MM.1S (cell line): Measurements from ENCODE around the gene GOLIM4.

ENCODE experiments used
- DNase-seq: peaks from one replicate; pipeline ENCODE4 v3.0.0-alpha.2; 2015
- H2AFZ ChIP-seq: fragments of 300-600 bp; sonication (generic); 2 replicates; pipeline ENCODE4 v1.6.0; 2016; ENCODE audit warnings: antibody characterized with exemption, low read length
- H3F3A ChIP-seq: fragments of 300-600 bp; sonication (generic); 2 replicates; pipeline ENCODE4 v1.6.1; 2016; ENCODE audit warnings: mild to moderate bottlenecking, antibody characterized with exemption, low read length, moderate library complexity, mixed read lengths; ENCODE audit not compliant: insufficient read depth
- H3K27ac ChIP-seq: fragments of 300-600 bp; sonication (generic); 2 replicates; pipeline ENCODE4 v1.5.1; 2016; ENCODE audit warnings: mild to moderate bottlenecking, low read length
- H3K27me3 ChIP-seq: fragments of 300-600 bp; sonication (generic); replicated peaks from 2 replicates; pipeline ENCODE4 v1.6.0; 2016; ENCODE audit warnings: low read length; ENCODE audit not compliant: insufficient read depth
- H3K36me3 ChIP-seq: fragments of 300-600 bp; sonication (generic); replicated peaks from 2 replicates; pipeline ENCODE4 v1.6.1; 2016; ENCODE audit warnings: mild to moderate bottlenecking, low read length, mixed read lengths; ENCODE audit not compliant: insufficient read depth
- H3K4me1 ChIP-seq: fragments of 300-600 bp; sonication (generic); 2 replicates; pipeline ENCODE4 v1.6.1; 2016; ENCODE audit warnings: low read length, mixed read lengths
- H3K4me2 ChIP-seq: fragments of 300-600 bp; sonication (generic); 2 replicates; pipeline ENCODE4 v1.6.0; 2016; ENCODE audit warnings: low read depth, low read length
- H3K4me3 ChIP-seq: fragments of 300-600 bp; sonication (generic); 2 replicates; pipeline ENCODE4 v1.5.1; 2016; ENCODE audit warnings: low read length, mixed read lengths
- H3K79me2 ChIP-seq: fragments of 300-600 bp; sonication (generic); 2 replicates; pipeline ENCODE4 v1.6.1; 2016; ENCODE audit warnings: mixed run types, low read length, mixed read lengths
- H3K9ac ChIP-seq: fragments of 300-600 bp; sonication (generic); 2 replicates; pipeline ENCODE4 v1.6.1; 2016; ENCODE audit warnings: low read length, mixed read lengths
- H3K9me2 ChIP-seq: fragments of 300-600 bp; sonication (generic); replicated peaks from 2 replicates; pipeline ENCODE4 v1.6.1; 2016; ENCODE audit warnings: mild to moderate bottlenecking, low read length, mixed read lengths; ENCODE audit not compliant: insufficient read depth
- H3K9me3 ChIP-seq: fragments of 300-600 bp; sonication (generic); replicated peaks from 2 replicates; pipeline ENCODE4 v1.6.1; 2016; ENCODE audit warnings: mild to moderate bottlenecking, low read length, mixed read lengths; ENCODE audit not compliant: insufficient read depth
- H4K20me1 ChIP-seq: fragments of 300-600 bp; sonication (generic); 2 replicates; pipeline ENCODE4 v1.6.1; 2016; ENCODE audit warnings: mild to moderate bottlenecking, low read length, moderate library complexity, mixed read lengths; ENCODE audit not compliant: insufficient read depth
- CTCF ChIP-seq: fragments of 300-600 bp; sonication (generic); IDR thresholded peaks from 2 replicates; pipeline ENCODE4 v1.5.1; 2016; ENCODE audit warnings: antibody characterized with exemption, low read length, mixed read lengths
- EZH2 ChIP-seq: fragments of 300-600 bp; sonication (generic); optimal IDR thresholded peaks from 2 replicates; pipeline ENCODE3; 2017; ENCODE audit warnings: low read depth, mild to moderate bottlenecking, antibody characterized with exemption, low read length, mixed read lengths
- EZH2phosphoT487 ChIP-seq: fragments of 300-600 bp; sonication (generic); IDR thresholded peaks from 2 replicates; pipeline ENCODE4 v1.6.1; 2018; ENCODE audit warnings: antibody characterized with exemption, low read length

GOLIM4 gene

GRCh38 chr3:167998253-167998652 is 97.5 kb downstream of the GOLIM4 start:
- Histone ChIP-seq H4K20me1 (no peaks in the 10 kb centered on the region), H3K4me2 (no peak overlapping the region), H3K9ac (no peak overlapping the region), H3K36me3 (no peaks in the 10 kb centered on the region), H3K4me1 (no peaks in the 10 kb centered on the region), H3K9me3 (no peaks in the 10 kb centered on the region), H3F3A (no peaks in the 10 kb centered on the region), H3K27ac (no peak overlapping the region), H3K9me2 (no peaks in the 10 kb centered on the region), H3K4me3 (no peak overlapping the region), H2AFZ (no peak overlapping the region), H3K79me2 (no peaks in the 10 kb centered on the region), H3K27me3 (no peaks in the 10 kb centered on the region)
- TF ChIP-seq EZH2 (no peak), CTCF (no peak), EZH2phosphoT487 (no peak)
- no peak for DNase-seq

- no peak overlapping the region for H3K4me3 ChIP-seq
- no peak for DNase-seq
- no peak for TF ChIP-seq EZH2
- no peak for TF ChIP-seq CTCF
- TF ChIP-seq EZH2phosphoT487: no peak
- no peak overlapping the region for H2AFZ ChIP-seq
- H3K27ac ChIP-seq: no peak overlapping the region
- H3K36me3 ChIP-seq: no peaks in the 10 kb centered on the region
- H3K27me3 ChIP-seq: no peaks in the 10 kb centered on the region
- H3K9me2 ChIP-seq: no peaks in the 10 kb centered on the region
- H3K4me2 ChIP-seq: no peak overlapping the region
- no peak overlapping the region for H3K9ac ChIP-seq
- no peaks in the 10 kb centered on the region for H3F3A ChIP-seq
- no peaks in the 10 kb centered on the region for H3K79me2 ChIP-seq
- H3K9me3 ChIP-seq: no peaks in the 10 kb centered on the region
- no peaks in the 10 kb centered on the region for H3K4me1 ChIP-seq
- H4K20me1 ChIP-seq: no peaks in the 10 kb centered on the region
These were observed 99.2 kb downstream of the GOLIM4 start for GRCh38 chr3:167996514-167996913.

- DNase-seq: no peak
- no peak overlapping the region for H3K4me3 ChIP-seq
- no peak overlapping the region for H2AFZ ChIP-seq
- H3F3A ChIP-seq: no peaks in the 10 kb centered on the region
- H3K4me2 ChIP-seq: no peak overlapping the region
- H3K36me3 ChIP-seq: no peaks in the 10 kb centered on the region
- H3K27me3 ChIP-seq: no peaks in the 10 kb centered on the region
- no peaks in the 10 kb centered on the region for H3K9me3 ChIP-seq
- no peak overlapping the region for H3K9ac ChIP-seq
- H3K27ac ChIP-seq: no peak overlapping the region
- no peaks in the 10 kb centered on the region for H3K9me2 ChIP-seq
- H3K4me1 ChIP-seq: no peaks in the 10 kb centered on the region
- no peaks in the 10 kb centered on the region for H3K79me2 ChIP-seq
- TF ChIP-seq CTCF (no peak), EZH2 (no peak), EZH2phosphoT487 (no peak)
- H4K20me1 ChIP-seq: no peaks in the 10 kb centered on the region
These were observed 103.3 kb downstream of the GOLIM4 start for GRCh38 chr3:167992381-167992780.
